Mucosa of stomach (tissue), 1 donor: ENCODE results near the gene WDFY2.
A peak's percentile ranks its signal among the peaks of the same experiment; 100 is the strongest.
"Not testable (repeated sequence)": the region's sequence is repeated elsewhere in the genome, so short reads cannot be mapped to it uniquely, and the experiment has no call there.

Source experiments
- H3K27me3 ChIP-seq: one replicate; pipeline ENCODE4 v1.7.0; 2013; ENCODE audit warnings: mild to moderate bottlenecking, low read length; ENCODE audit not compliant: control insufficient read depth, insufficient read depth
- H3K36me3 ChIP-seq: one replicate; pipeline ENCODE4 v1.7.0; 2013; ENCODE audit warnings: low read length; ENCODE audit not compliant: control insufficient read depth, insufficient read depth
- H3K4me1 ChIP-seq: one replicate; pipeline ENCODE4 v1.7.0; 2013; ENCODE audit warnings: mild to moderate bottlenecking, low read length; ENCODE audit not compliant: control insufficient read depth, insufficient read depth
- H3K4me3 ChIP-seq: one replicate; pipeline ENCODE4 v1.7.0; 2013; ENCODE audit warnings: low read length
- H3K9ac ChIP-seq: one replicate; pipeline ENCODE4 v1.7.0; 2013; ENCODE audit warnings: mild to moderate bottlenecking, low read length, moderate library complexity
- H3K9me3 ChIP-seq: one replicate; pipeline ENCODE4 v1.7.0; 2013; ENCODE audit warnings: mild to moderate bottlenecking, low read length, moderate library complexity; ENCODE audit not compliant: control insufficient read depth
- donor health status: Pancreatic carcinoma.

WDFY2 gene, protein sequence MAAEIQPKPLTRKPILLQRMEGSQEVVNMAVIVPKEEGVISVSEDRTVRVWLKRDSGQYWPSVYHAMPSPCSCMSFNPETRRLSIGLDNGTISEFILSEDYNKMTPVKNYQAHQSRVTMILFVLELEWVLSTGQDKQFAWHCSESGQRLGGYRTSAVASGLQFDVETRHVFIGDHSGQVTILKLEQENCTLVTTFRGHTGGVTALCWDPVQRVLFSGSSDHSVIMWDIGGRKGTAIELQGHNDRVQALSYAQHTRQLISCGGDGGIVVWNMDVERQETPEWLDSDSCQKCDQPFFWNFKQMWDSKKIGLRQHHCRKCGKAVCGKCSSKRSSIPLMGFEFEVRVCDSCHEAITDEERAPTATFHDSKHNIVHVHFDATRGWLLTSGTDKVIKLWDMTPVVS

GRCh38 chr13:51583875-51584730 lies at the start of gene WDFY2:
Gene WDFY2 (plus strand): TSS chr13:51584462. CDS start chr13:51584688, 226 bp downstream.
- peak within 1 kb of the TSS; percentile 82 for H3K9ac ChIP-seq
- no peaks in the 10 kb centered on the region for H3K27me3 ChIP-seq
- H3K4me1 ChIP-seq = no peaks in the 10 kb centered on the region
- no peaks in the 10 kb centered on the region for H3K9me3 ChIP-seq
- peak within 1 kb of the TSS; percentile 56 for H3K4me3 ChIP-seq
- H3K36me3 ChIP-seq = no peaks in the 10 kb centered on the region

GRCh38 chr13:51538591-51539179 lies 45.6 kb upstream of the WDFY2 start:
- Histone ChIP-seq H3K27me3 (no peaks in the 10 kb centered on the region), H3K36me3 (no peaks in the 10 kb centered on the region), H3K4me1 (peaks cover 13% of the 10 kb centered on the region), H3K9me3 (no peaks in the 10 kb centered on the region), H3K4me3 (no peak overlapping the region), H3K9ac (no peak overlapping the region)

DNA sequence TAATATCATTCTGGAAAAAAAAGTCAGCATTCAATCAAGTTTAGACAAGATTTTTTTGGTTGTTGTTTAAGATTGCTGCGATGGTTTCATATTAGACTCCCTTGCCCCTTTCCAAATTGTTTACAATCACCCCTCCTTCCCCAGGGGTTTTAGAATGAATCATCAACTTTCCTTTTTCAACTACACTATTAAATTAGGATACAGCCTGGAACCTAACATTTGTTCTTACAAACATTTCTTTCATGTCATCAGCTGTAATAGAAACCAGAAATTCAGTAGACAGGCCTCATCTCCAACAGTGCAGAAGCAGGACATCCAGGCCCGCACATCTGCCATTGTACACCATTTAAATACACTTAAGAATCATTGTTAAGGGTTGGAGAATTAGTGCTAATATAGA lies 44.4 kb upstream of the WDFY2 start:
- Histone ChIP-seq H3K27me3 (no peaks in the 10 kb centered on the region), H3K9me3 (no peaks in the 10 kb centered on the region), H3K36me3 (no peaks in the 10 kb centered on the region), H3K4me1 (peaks cover 13% of the 10 kb centered on the region), H3K4me3 (no peak overlapping the region), H3K9ac (no peak overlapping the region)

- H3K9ac ChIP-seq = no peak overlapping the region
- H3K36me3 ChIP-seq = no peaks in the 10 kb centered on the region
- H3K4me1 ChIP-seq = peaks cover 13% of the 10 kb centered on the region
- H3K9me3 ChIP-seq = no peaks in the 10 kb centered on the region
- no peaks in the 10 kb centered on the region for H3K27me3 ChIP-seq
- no peak overlapping the region for H3K4me3 ChIP-seq
Observed at GRCh38 chr13:51541037-51541436, 43.2 kb upstream of the WDFY2 start.

DNA sequence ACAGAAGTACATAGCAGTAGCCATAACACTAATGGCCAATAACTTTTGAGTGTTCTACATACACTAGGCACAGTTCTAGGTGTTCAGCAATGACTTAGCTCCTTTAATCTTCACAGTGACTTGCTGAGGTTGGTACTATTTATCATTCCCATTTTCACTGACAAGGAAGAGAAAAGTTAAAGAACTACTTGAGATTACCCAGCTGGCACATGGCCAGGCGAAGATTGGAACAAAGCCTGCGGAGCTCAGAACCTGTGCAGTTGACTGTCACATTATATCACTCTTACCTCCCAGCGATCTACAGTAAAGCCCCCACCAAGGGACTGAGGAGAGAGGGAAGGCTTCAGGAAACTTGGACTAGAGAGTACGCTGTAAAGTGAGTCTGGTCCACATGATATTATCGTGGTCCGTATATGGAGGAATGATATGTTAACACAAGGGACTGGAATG lies 42.4 kb upstream of the WDFY2 start:
- Histone ChIP-seq H3K4me1 (peaks cover 13% of the 10 kb centered on the region), H3K9ac (no peak overlapping the region), H3K4me3 (no peak overlapping the region), H3K9me3 (no peaks in the 10 kb centered on the region), H3K27me3 (no peaks in the 10 kb centered on the region), H3K36me3 (no peaks in the 10 kb centered on the region)

DNA sequence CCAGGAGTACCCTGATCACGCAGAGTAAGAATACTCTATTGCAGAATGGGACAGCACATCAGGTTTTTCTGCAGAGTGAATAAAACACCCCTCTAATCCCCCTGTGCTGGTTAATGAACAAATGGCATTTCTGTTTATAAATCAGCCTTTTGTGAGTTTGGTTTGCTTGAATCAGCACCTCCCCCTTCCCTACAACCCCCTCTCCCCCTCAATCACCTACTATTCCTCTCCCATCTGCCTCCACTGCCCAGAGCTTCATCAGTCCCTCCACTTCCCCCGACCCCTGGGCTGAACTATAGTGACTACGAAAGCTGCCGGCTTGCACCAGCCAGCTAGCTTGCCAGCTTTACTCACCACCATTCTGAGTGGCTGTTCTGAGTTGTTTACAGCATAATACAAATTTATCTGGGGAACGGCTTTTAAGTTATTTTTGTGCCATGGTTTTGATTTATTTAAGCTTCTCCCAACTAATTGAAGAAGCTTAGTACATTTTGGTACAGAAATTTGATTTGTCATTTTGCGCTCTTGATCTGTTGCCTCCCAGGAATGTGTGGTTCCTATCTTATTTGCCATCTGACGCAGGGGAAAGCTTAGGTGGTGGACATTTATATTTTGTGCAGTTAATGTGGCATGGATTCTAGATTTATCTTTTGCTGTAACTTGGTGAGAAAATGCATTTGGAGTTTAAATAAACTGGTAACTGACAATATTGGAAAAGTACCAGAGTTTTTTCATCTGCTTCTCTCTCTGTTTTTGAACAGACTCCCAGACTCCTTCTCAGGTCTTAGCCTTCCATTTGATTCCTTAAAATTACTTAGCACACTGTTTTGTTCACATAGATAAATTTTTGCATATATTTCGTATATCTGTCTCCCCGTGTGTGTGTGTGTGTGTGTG lies 41.7 kb upstream of the WDFY2 start:
- Histone ChIP-seq H3K27me3 (no peaks in the 10 kb centered on the region), H3K4me1 (peaks cover 13% of the 10 kb centered on the region), H3K9ac (no peak overlapping the region), H3K36me3 (no peaks in the 10 kb centered on the region), H3K4me3 (no peak overlapping the region), H3K9me3 (no peaks in the 10 kb centered on the region)

- H3K4me1 ChIP-seq = peaks cover 20% of the 10 kb centered on the region
- not testable (repeated sequence) for H3K9ac ChIP-seq, H3K27me3 ChIP-seq, H3K9me3 ChIP-seq, H3K4me3 ChIP-seq, H3K36me3 ChIP-seq
Observed at GRCh38 chr13:51545446-51545845, 38.8 kb upstream of the WDFY2 start.

DNA sequence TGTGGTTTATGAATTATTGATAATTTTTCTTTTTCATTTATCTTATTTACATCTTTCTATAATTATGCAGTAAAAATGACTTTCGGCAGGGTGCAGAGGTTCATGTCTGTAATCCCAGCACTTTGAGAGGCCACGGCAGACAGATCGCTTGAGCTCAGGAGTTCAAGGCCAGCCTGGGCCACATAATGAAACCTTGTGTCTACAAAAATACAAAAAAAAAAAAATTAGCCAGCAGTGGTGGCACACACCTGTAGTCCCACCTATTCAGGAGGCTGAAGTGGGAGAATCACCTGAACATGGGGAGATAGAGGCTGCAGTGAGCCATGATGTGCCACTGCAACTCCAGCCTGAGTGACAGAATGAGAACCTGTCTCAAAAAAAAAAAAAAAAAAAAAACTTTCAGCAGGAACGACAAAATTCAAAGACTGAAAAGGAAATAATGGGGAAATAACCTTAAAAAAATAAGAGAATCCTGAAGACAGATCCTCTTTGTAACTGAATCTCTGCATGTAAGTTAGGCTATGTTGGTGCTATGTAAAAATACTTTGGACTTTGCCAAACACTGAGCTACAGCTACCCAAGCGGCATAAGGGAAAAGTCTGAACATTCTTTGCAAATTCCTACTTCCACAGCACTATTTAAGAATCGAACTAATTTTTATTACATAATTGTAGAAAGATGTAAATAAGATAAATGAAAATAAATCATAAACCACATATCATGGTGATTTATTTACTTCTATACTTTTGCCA lies 36.7 kb upstream of the WDFY2 start:
- Histone ChIP-seq H3K4me1 (peaks cover 9% of the 10 kb centered on the region), H3K27me3 (no peaks in the 10 kb centered on the region), H3K9ac (no peak overlapping the region), H3K36me3 (no peaks in the 10 kb centered on the region), H3K9me3 (no peaks in the 10 kb centered on the region), H3K4me3 (no peak overlapping the region)

- no peaks in the 10 kb centered on the region for H3K27me3 ChIP-seq
- H3K4me1 ChIP-seq = peaks cover 6% of the 10 kb centered on the region
- no peaks in the 10 kb centered on the region for H3K9me3 ChIP-seq
- H3K4me3 ChIP-seq = no peak overlapping the region
- H3K36me3 ChIP-seq = no peaks in the 10 kb centered on the region
- no peak overlapping the region for H3K9ac ChIP-seq
Observed at GRCh38 chr13:51549050-51549449, 35.2 kb upstream of the WDFY2 start.

- Histone ChIP-seq H3K36me3 (no peaks in the 10 kb centered on the region), H3K4me3 (no peak overlapping the region), H3K9me3 (no peaks in the 10 kb centered on the region), H3K27me3 (no peaks in the 10 kb centered on the region), H3K9ac (no peak overlapping the region), H3K4me1 (peaks cover 6% of the 10 kb centered on the region)
Observed at GRCh38 chr13:51549593-51549992, 34.7 kb upstream of the WDFY2 start.

DNA sequence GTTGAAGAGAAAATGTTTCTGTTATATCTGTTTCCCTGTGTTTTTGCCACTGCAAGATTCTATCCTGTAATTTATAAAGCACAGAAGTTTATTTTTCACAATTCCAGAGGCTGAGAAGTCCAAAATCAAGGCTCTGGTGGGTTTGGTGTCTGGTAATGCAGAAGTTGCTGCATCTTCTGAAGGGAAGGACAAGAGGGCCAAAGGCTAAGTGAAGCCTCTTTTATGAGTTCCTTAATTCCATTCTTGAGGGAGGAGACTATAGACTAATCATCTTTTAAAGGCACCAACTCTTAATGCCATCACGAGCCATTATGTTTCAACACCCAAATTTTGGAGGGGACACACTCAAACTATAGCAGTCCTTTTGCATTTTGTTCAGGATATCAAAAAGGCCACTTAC lies 34.1 kb upstream of the WDFY2 start:
- Histone ChIP-seq H3K9ac (no peak overlapping the region), H3K27me3 (no peaks in the 10 kb centered on the region), H3K36me3 (no peaks in the 10 kb centered on the region), H3K4me3 (no peak overlapping the region), H3K9me3 (no peaks in the 10 kb centered on the region), H3K4me1 (peaks cover 6% of the 10 kb centered on the region)
